ENCODE data around the gene MCC.

- no peak for TF ChIP-seq CTCF (IDR thresholded peaks at IDR 0.05)
- no peak for TF ChIP-seq POLR2A (IDR thresholded peaks at IDR 0.05)
These were observed 230.7 kb downstream of the MCC start for GRCh38 chr5:113257545-113257944.
